Testis (tissue), 3 donors: ENCODE data around the gene KRT7. TPM values are rescaled to one million over a fixed set of nuclear protein-coding genes. Genes with fewer than 3 reads are reported as not detected.

Experiments
- DNase-seq: peaks from one replicate; pipeline ENCODE4 v3.0.0-alpha.2; 2019
- H3K27ac ChIP-seq, 2 donors: fragments of 200-600 bp; sonication (generic); one replicate each; pipeline ENCODE4 v1.5.1; 2019
- H3K27me3 ChIP-seq: fragments of 200-600 bp; sonication (generic); one replicate; pipeline ENCODE4 v1.5.1; 2019
- H3K36me3 ChIP-seq: fragments of 200-600 bp; sonication (generic); one replicate; pipeline ENCODE4 v1.5.1; 2017; ENCODE audit warnings: low read depth; ENCODE audit errors: missing control alignments
- H3K4me1 ChIP-seq: fragments of 200-600 bp; sonication (generic); one replicate; pipeline ENCODE4 v1.5.1; 2019
- H3K4me3 ChIP-seq, 2 donors: fragments of 200-600 bp; sonication (generic); one replicate each; pipeline ENCODE4 v1.5.1; 2017 to 2019
- H3K9me3 ChIP-seq: fragments of 200-600 bp; sonication (generic); one replicate; pipeline ENCODE4 v1.5.1; 2017
- CTCF ChIP-seq, 3 experiments: fragments of 450-650 bp in 2 of 3; fragments of 200-600 bp in 1 of 3; sonication (generic) in 1 of 3; IDR thresholded peaks; one replicate each; pipeline ENCODE4 v1.5.1; 2016 to 2019; ENCODE audit warnings: antibody characterized with exemption in 3 of 3, mild to moderate bottlenecking in 2 of 3, moderate library complexity in 1 of 3
- POLR2A ChIP-seq: fragments of 450-650 bp; IDR thresholded peaks from one replicate; pipeline ENCODE4 v1.6.1; 2017; ENCODE audit warnings: antibody characterized with exemption, mild to moderate bottlenecking, moderate library complexity
- WGBS, 2 donors: methylation state at CpG; one replicate each; pipeline ENCODE4 v1.1.5; 2018; 5-methylcytosine and 5-hydroxymethylcytosine counted together
- intact Hi-C: fragments of 100-400 bp; cut with DNase I; formaldehyde crosslinking; loops from one replicate; pipeline ENCODE4 v1.15.1; 2023; ENCODE audit warnings: low total_unique reads
- polyA plus RNA-seq: library from polyadenylated mRNA; stranded (reverse); fragments of 350-450 nt; fragmentation: Illumina TruSeq; extraction: RNeasy Lipid Tissue Mini Kit (QIAGEN cat#74804); gene quantifications from one replicate; pipeline ENCODE4 v1.2.3, GENCODE V29; 2014; ENCODE audit warnings: low read depth, low replicate concordance; ENCODE audit not compliant: insufficient read depth
- total RNA-seq, 2 donors: library from RNA; depleted of rRNA; stranded (reverse); fragments of >200 nt; gene quantifications; one replicate each; pipeline ENCODE4 v1.2.3, GENCODE V29; 2016

KRT7 gene
- total and polyA plus RNA-seq, 3 donors from 2014 or later = 3.3 to 19.3 (median 6.9) TPM

- intact Hi-C loops = no loop called here
- DNase-seq = no peak
- TF ChIP-seq POLR2A (no peak), CTCF (IDR thresholded peaks at IDR 0.05) (no peak)
- WGBS, 2 donors = 94 to 98% methylated on average over 7 to 16 of the region's 16 CpGs
- H3K27ac ChIP-seq = no peak overlapping the region
- H3K27me3 ChIP-seq = no peaks in the 10 kb centered on the region
- no peaks in the 10 kb centered on the region for H3K9me3 ChIP-seq
- H3K4me1 ChIP-seq = peaks cover 6% of the 10 kb centered on the region
- no peak overlapping the region for H3K4me3 ChIP-seq
- no peaks in the 10 kb centered on the region for H3K36me3 ChIP-seq
Measured at GRCh38 chr12:52185400-52185967, 47.6 kb upstream of the KRT7 start.

DNA sequence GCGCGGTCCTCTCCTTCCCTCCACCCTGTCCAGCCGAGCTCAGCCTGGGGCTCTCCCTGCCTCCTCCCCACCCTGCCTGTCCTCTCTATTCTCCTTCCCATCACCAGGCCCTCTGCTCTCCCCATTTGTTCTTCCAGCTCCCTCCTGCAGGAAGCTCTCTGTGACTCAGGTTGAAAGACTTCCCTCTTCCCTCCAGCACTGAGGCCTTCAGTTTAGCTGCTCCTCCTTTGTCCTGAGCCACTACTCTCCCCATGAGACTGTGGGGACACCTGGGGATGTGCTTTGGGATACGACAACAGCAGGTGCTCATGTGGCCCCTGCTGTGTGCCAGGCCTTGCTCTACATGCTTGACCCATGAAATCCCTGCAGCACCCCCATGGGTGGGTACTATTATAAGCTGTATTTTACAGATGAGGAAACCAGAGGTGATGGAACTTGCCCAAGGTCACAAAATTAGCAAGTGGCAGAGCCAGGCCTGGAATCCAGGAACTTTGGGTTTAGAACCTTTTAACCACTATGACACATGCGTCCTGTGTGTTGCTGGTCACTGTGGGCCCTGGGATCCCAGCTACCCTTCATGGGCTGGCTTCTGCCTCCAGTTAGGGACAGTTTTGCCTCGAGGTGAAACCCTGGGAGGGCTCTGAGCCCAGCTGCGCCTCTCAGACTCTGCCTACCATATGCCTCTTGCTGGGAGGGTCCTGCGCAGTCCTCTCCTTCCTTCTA, 46.8 kb upstream of the KRT7 start:
- no peak for TF ChIP-seq POLR2A
- TF ChIP-seq CTCF (IDR thresholded peaks at IDR 0.05) = no peak
- intact Hi-C loops = no loop called here
- 86 to 93% methylated on average over 7 to 8 of the region's 8 CpGs for WGBS, 2 donors
- Histone ChIP-seq H3K9me3 (no peaks in the 10 kb centered on the region), H3K36me3 (no peaks in the 10 kb centered on the region), H3K27me3 (no peaks in the 10 kb centered on the region), H3K27ac (no peak overlapping the region), H3K4me3 (no peak overlapping the region), H3K4me1 (peaks cover 6% of the 10 kb centered on the region)
- DNase-seq = no peak

DNA sequence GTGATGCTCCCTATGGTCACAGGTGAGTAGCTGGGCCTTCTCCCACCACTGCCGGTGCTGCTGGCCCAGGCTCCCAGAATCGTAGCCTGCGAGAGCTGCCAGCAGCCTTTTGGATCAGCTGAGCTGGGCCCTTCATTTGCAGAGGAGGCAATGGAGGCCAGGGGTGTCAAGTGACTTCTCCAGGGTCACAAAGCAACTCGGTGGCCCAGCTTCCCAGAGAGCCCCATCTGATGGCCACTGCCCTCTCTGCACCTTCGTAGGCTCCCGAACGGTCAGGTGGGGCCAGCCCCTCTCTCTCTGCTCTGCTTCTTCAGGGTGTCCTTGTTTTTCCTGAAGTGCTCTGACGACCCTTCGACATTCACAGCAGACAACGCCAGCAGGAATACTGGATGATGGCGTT, 45.8 kb upstream of the KRT7 start:
- H3K27ac ChIP-seq = no peak overlapping the region
- intact Hi-C loops = no loop called here
- WGBS, 2 donors = 92 to 95% methylated on average over 9 to 11 of the region's 11 CpGs

DNA sequence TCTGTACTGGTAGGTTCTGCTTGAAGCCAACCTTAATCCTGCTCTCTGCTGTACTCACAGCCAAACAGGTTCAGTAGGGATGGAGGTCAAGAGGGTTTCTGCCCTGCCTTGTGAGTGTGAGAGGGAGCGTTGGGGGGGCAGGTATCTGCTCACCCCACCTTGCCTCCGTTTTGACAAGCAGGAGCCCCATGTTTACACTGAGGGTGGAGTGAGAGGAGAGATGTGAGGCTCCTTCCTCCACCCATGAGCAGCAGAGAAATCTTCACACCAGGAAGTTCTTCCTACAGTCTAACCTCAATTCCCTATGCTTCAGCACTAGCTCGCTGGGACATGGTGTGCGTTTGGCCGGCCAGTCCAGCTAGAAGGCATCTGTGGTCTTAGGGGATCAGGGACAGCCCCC, 45.4 kb upstream of the KRT7 start:
- intact Hi-C loops = no loop called here
- 91 to 96% methylated on average over 5 of the region's 5 CpGs for WGBS, 2 donors

More for the DNA sequence above, 45.8 kb upstream of the KRT7 start:
- Histone ChIP-seq H3K4me1 (peaks cover 15% of the 10 kb centered on the region), H3K36me3 (no peaks in the 10 kb centered on the region), H3K9me3 (no peaks in the 10 kb centered on the region), H3K27me3 (no peaks in the 10 kb centered on the region), H3K4me3 (no peak overlapping the region)
- TF ChIP-seq CTCF (IDR thresholded peaks at IDR 0.05) (no peak), POLR2A (no peak)
- DNase-seq = no peak

More for the DNA sequence above, 45.4 kb upstream of the KRT7 start:
- no peaks in the 10 kb centered on the region for H3K36me3 ChIP-seq
- H3K27ac ChIP-seq = no peak overlapping the region
- H3K4me3 ChIP-seq = no peak overlapping the region
- H3K27me3 ChIP-seq = no peaks in the 10 kb centered on the region
- no peak for DNase-seq
- peaks cover 20% of the 10 kb centered on the region for H3K4me1 ChIP-seq
- no peaks in the 10 kb centered on the region for H3K9me3 ChIP-seq
- TF ChIP-seq POLR2A = no peak
- no peak for TF ChIP-seq CTCF (IDR thresholded peaks at IDR 0.05)
